Measurements from ENCODE around the gene TRIM67.

Gene TRIM67

GRCh38 chr1:231252336-231252735 lies 90.5 kb downstream of the TRIM67 start (continued):
- no peak for TF ChIP-seq RARB (CRISPR knock-in tag; IDR thresholded peaks at IDR 0.05)
- no peak for TF ChIP-seq TOX (CRISPR knock-in tag; IDR thresholded peaks at IDR 0.05; ENCODE audit: borderline replicate concordance)

DNA sequence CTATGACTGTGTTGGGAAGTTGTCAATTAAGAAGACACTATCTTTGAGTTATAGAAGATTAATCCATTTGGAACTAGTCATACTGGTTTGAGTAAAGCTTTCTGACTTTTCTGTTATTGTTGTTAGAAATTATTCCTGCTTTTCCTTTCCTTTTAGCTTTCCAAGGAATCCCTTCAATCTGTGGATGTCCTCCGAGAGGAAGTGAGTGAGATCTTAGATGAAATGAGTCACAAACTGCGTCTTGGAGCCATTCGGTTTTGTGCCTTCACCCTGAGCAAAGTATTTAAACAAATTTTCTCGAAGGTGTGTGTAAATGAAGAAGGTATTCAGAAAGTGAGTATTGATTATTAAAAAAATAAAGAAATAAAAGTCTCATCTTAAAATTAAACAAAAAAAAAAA lies 98.5 kb downstream of the TRIM67 start:
- TF ChIP-seq ZC3H10 (CRISPR knock-in tag; IDR thresholded peaks at IDR 0.05) (no peak), ZFP30 (CRISPR knock-in tag; IDR thresholded peaks at IDR 0.05) (no peak), PATZ1 (CRISPR knock-in tag; IDR thresholded peaks at IDR 0.05; ENCODE audit: borderline replicate concordance) (no peak), POU6F1 (CRISPR knock-in tag; IDR thresholded peaks at IDR 0.05; ENCODE audit: borderline replicate concordance, low read depth) (no peak), GLIS3 (CRISPR knock-in tag; IDR thresholded peaks at IDR 0.05) (no peak), PPARA (CRISPR knock-in tag; IDR thresholded peaks at IDR 0.05; ENCODE audit: borderline replicate concordance) (no peak), OSR1 (CRISPR knock-in tag; IDR thresholded peaks at IDR 0.05) (no peak), TOX (CRISPR knock-in tag; IDR thresholded peaks at IDR 0.05; ENCODE audit: borderline replicate concordance) (no peak), ZNF565 (CRISPR knock-in tag; conservative IDR thresholded peaks at IDR 0.05; ENCODE audit: low read depth) (no peak), ZNF8 (CRISPR knock-in tag; IDR thresholded peaks at IDR 0.05) (no peak)
- TF ChIP-seq, protein P1, sequence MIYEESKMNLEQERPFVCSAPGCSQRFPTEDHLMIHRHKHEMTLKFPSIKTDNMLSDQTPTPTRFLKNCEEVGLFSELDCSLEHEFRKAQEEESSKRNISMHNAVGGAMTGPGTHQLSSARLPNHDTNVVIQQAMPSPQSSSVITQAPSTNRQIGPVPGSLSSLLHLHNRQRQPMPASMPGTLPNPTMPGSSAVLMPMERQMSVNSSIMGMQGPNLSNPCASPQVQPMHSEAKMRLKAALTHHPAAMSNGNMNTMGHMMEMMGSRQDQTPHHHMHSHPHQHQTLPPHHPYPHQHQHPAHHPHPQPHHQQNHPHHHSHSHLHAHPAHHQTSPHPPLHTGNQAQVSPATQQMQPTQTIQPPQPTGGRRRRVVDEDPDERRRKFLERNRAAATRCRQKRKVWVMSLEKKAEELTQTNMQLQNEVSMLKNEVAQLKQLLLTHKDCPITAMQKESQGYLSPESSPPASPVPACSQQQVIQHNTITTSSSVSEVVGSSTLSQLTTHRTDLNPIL (CRISPR knock-in tag; IDR thresholded peaks at IDR 0.05; ENCODE audit: low read depth), result no peak
- TF ChIP-seq, protein P2, sequence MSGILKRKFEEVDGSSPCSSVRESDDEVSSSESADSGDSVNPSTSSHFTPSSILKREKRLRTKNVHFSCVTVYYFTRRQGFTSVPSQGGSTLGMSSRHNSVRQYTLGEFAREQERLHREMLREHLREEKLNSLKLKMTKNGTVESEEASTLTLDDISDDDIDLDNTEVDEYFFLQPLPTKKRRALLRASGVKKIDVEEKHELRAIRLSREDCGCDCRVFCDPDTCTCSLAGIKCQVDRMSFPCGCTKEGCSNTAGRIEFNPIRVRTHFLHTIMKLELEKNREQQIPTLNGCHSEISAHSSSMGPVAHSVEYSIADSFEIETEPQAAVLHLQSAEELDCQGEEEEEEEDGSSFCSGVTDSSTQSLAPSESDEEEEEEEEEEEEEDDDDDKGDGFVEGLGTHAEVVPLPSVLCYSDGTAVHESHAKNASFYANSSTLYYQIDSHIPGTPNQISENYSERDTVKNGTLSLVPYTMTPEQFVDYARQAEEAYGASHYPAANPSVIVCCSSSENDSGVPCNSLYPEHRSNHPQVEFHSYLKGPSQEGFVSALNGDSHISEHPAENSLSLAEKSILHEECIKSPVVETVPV (CRISPR knock-in tag; IDR thresholded peaks at IDR 0.05), result no peak
- no peak for ATAC-seq

GRCh38 chr1:231264642-231265041 lies 102.8 kb downstream of the TRIM67 start:
- ATAC-seq, result no peak
- TF ChIP-seq ISL1 (CRISPR knock-in tag; IDR thresholded peaks at IDR 0.05), result no peak
- no peak for TF ChIP-seq ESRRG (CRISPR knock-in tag; IDR thresholded peaks at IDR 0.05)
- TF ChIP-seq ZNF70 (CRISPR knock-in tag; IDR thresholded peaks at IDR 0.05), result no peak
- no peak for TF ChIP-seq POU6F1 (CRISPR knock-in tag; IDR thresholded peaks at IDR 0.05; ENCODE audit: borderline replicate concordance, low read depth)
- TF ChIP-seq ZFP3 (CRISPR knock-in tag; IDR thresholded peaks at IDR 0.05), result no peak
- no peak for TF ChIP-seq ZNF565 (CRISPR knock-in tag; conservative IDR thresholded peaks at IDR 0.05; ENCODE audit: low read depth)
- no peak for TF ChIP-seq BACH2 (CRISPR knock-in tag; IDR thresholded peaks at IDR 0.05; ENCODE audit: borderline replicate concordance)
- no peak for TF ChIP-seq CSDC2 (CRISPR knock-in tag; IDR thresholded peaks at IDR 0.05)
- TF ChIP-seq TOX (CRISPR knock-in tag; IDR thresholded peaks at IDR 0.05; ENCODE audit: borderline replicate concordance), result no peak
- no peak for TF ChIP-seq PATZ1 (CRISPR knock-in tag; IDR thresholded peaks at IDR 0.05; ENCODE audit: borderline replicate concordance)
- no peak for TF ChIP-seq GLIS3 (CRISPR knock-in tag; IDR thresholded peaks at IDR 0.05)
- no peak for TF ChIP-seq OSR1 (CRISPR knock-in tag; IDR thresholded peaks at IDR 0.05)
- TF ChIP-seq, protein P1 (CRISPR knock-in tag; IDR thresholded peaks at IDR 0.05; ENCODE audit: low read depth), result no peak

Measured in SK-N-SH treated with all-trans-retinoic acid at 6 μM for 48 hours (cell line).